K562 (cell line): ENCODE results near the gene DDX54. TPM values are rescaled to one million over a fixed set of nuclear protein-coding genes. Genes with fewer than 3 reads are reported as not detected.
A peak's percentile ranks its signal among the peaks of the same experiment; 100 is the strongest.

ENCODE experiments used
- ATAC-seq: fragments of 200-7000 bp; cut with Tn5 transposase; 3 replicates; pipeline ENCODE4 v1.9.1; 2020; ENCODE audit warnings: moderate library complexity
- BruUV-seq: library from RNA; stranded (reverse); fragments of 400-500 nt; replicated peaks from 2 replicates; lab custom pipeline; 2021; lab: Mats Ljungman, UMichigan
- CTCF ChIA-PET: fragments of 300-600 bp; formaldehyde crosslinking; extraction: SDS; loops from one replicate; lab custom pipeline; 2021; ENCODE audit warnings: low intra/inter-chr PET ratio; lab: Yijun Ruan, JAX
- POLR2A ChIA-PET: fragments of 300-600, 350-650 bp; sonication (Branson Sonifier 250); formaldehyde crosslinking; extraction: SDS; loops from one replicate; lab custom pipeline; 2021; ENCODE audit warnings: antibody characterized with exemption, inconsistent platforms; lab: Yijun Ruan, JAX
- DNase-seq, 4 experiments: peaks; one replicate each; pipeline versions ENCODE4 v3.0.0 to v3.0.0-alpha.2; 2011 to 2018; ENCODE audit warnings: low spot score in 3 of 4, mixed read lengths in 3 of 4; ENCODE audit errors: extremely low read depth in 1 of 4
- FAIRE-seq: peaks from 2 replicates; lab custom pipeline; 2011; peaks lifted over from hg19 to GRCh38; lab: Jason Lieb, UNC
- H2AFZ ChIP-seq: 2 replicates; pipeline ENCODE4 v1.6.0; 2011; ENCODE audit warnings: low read depth, low read length, control low read depth, inconsistent platforms
- H3K27ac ChIP-seq: fragments of 200-600 bp; 3 replicates; pipeline ENCODE4 v1.8.0; 2011; ENCODE audit warnings: low read depth, mild to moderate bottlenecking, control low read depth, inconsistent platforms, low read length, moderate library complexity, mixed read lengths; ENCODE audit errors: extremely low read depth
- H3K27me3 ChIP-seq, 2 experiments: fragments of 300-600 bp in 1 of 2; 2 replicates in 1 of 2; 3 replicates in 1 of 2; pipeline versions ENCODE4 v1.6.0 to v1.8.0; 2011; ENCODE audit warnings: inconsistent platforms in 2 of 2, low read length in 2 of 2, mild to moderate bottlenecking in 1 of 2, mixed read lengths in 1 of 2, moderate library complexity in 1 of 2; ENCODE audit not compliant: control insufficient read depth in 2 of 2, insufficient read depth in 2 of 2
- H3K36me3 ChIP-seq: fragments of 300-600 bp; 3 replicates; pipeline ENCODE4 v1.8.0; 2011; ENCODE audit warnings: mild to moderate bottlenecking, low read length, inconsistent platforms; ENCODE audit not compliant: control insufficient read depth, insufficient read depth
- H3K4me1 ChIP-seq, 2 experiments: fragments of 200-600 bp in 1 of 2; replicated peaks in 1 of 2; 2 replicates in 1 of 2; 3 replicates in 1 of 2; pipeline versions ENCODE4 v1.5.1 to v1.8.0; 2011; ENCODE audit warnings: inconsistent platforms in 2 of 2, low read length in 2 of 2, mild to moderate bottlenecking in 1 of 2, mixed read lengths in 1 of 2, moderate library complexity in 1 of 2; ENCODE audit not compliant: control insufficient read depth in 2 of 2, insufficient read depth in 2 of 2
- H3K4me2 ChIP-seq: 2 replicates; pipeline ENCODE4 v1.6.1; 2011; ENCODE audit warnings: low read length, control low read depth, inconsistent platforms, mixed read lengths; ENCODE audit not compliant: insufficient read depth
- H3K4me3 ChIP-seq: fragments of 200-600 bp; sonication (generic), shearing (Covaris generic); 2 replicates; pipeline ENCODE4 v1.5.1; 2016; ENCODE audit warnings: control low read depth, inconsistent platforms
- H3K79me2 ChIP-seq: fragments of 200-600 bp; 3 replicates; pipeline ENCODE4 v1.8.0; 2011; ENCODE audit warnings: low read length, inconsistent platforms; ENCODE audit not compliant: control insufficient read depth, insufficient read depth
- H3K9ac ChIP-seq, 2 experiments: 2 replicates each; pipeline versions ENCODE4 v1.6.0 to v1.6.1; 2011; ENCODE audit warnings: low read depth in 2 of 2, low read length in 2 of 2, control low read depth in 1 of 2, inconsistent platforms in 1 of 2, mild to moderate bottlenecking in 1 of 2, mixed read lengths in 1 of 2; ENCODE audit not compliant: insufficient read depth in 1 of 2
- H3K9me1 ChIP-seq: one replicate; pipeline ENCODE4 v1.6.0; 2011; ENCODE audit warnings: inconsistent platforms, mild to moderate bottlenecking, low read length, moderate library complexity; ENCODE audit not compliant: control insufficient read depth, insufficient read depth
- H3K9me3 ChIP-seq: replicated peaks from 2 replicates; pipeline ENCODE4 v1.5.1; 2011; ENCODE audit warnings: low read depth, low read length, inconsistent platforms; ENCODE audit not compliant: control insufficient read depth, insufficient read depth
- H4K20me1 ChIP-seq: replicated peaks from 2 replicates; pipeline ENCODE4 v1.6.1; 2011; ENCODE audit warnings: low read length, inconsistent platforms, mixed read lengths; ENCODE audit not compliant: control insufficient read depth, insufficient read depth
- DNMT1 ChIP-seq: fragments of 450-650 bp; IDR thresholded peaks from 2 replicates; pipeline ENCODE4 v1.6.1; 2016; ENCODE audit warnings: antibody characterized with exemption, mild to moderate bottlenecking
- ESRRB ChIP-seq: fragments of 250-450 bp; sonication (Bioruptor Pico); IDR thresholded peaks from 2 replicates; pipeline ENCODE4 v1.5.0; 2020; ENCODE audit warnings: mild to moderate bottlenecking, moderate library complexity, borderline replicate concordance
- ID3 ChIP-seq, 2 experiments: fragments of 250-450 bp in 1 of 2; fragments of 450-650 bp in 1 of 2; sonication (Bioruptor Pico) in 1 of 2; IDR thresholded peaks; 2 replicates each; pipeline versions ENCODE4 v1.6.1 to v1.8.0; 2016 to 2021; ENCODE audit warnings: mild to moderate bottlenecking in 2 of 2, moderate library complexity in 2 of 2, missing compliant biosample characterization in 1 of 2, missing genetic modification characterization in 1 of 2
- KLF6 ChIP-seq: fragments of 250-450 bp; sonication (Bioruptor Pico); IDR thresholded peaks from 2 replicates; pipeline ENCODE4 v1.4.0; 2020; ENCODE audit warnings: mild to moderate bottlenecking, moderate library complexity, borderline replicate concordance
- MAX ChIP-seq: sonication (generic); formaldehyde crosslinking; IDR thresholded peaks from 2 replicates; pipeline ENCODE4 v1.9.0; 2022; ENCODE audit warnings: mild to moderate bottlenecking, missing genetic modification reagents
- MYC ChIP-seq, 2 experiments: fragments of 250-450 bp in 1 of 2; sonication (Bioruptor Pico) in 1 of 2; IDR thresholded peaks; 2 replicates each; pipeline versions ENCODE4 v1.5.1 to v1.6.1; 2012 to 2021; ENCODE audit warnings: low read depth in 2 of 2, borderline replicate concordance in 1 of 2, improper control_type of control experiment in 1 of 2, low read length in 1 of 2, mild to moderate bottlenecking in 1 of 2, moderate library complexity in 1 of 2
- ZNF24 ChIP-seq: fragments of 450-650 bp; IDR thresholded peaks from 2 replicates; pipeline ENCODE4 v1.6.1; 2016
- ZNF253 ChIP-seq: fragments of 250-450 bp; sonication (Bioruptor Pico); conservative IDR thresholded peaks from 2 replicates; pipeline ENCODE4 v1.6.1; 2021; ENCODE audit warnings: mild to moderate bottlenecking
- WGBS: fragments of 100-300 bp; shearing (Covaris generic); methylation state at CpG from one replicate; pipeline ENCODE4 v1.1.6; 2016; ENCODE audit warnings: low coverage, mixed read lengths; ENCODE audit not compliant: insufficient coverage; ENCODE audit errors: missing lambda C conversion rate; 5-methylcytosine and 5-hydroxymethylcytosine counted together
- in situ Hi-C: fragments of 300-500 bp; cut with MboI; formaldehyde crosslinking; loops from 4 replicates; pipeline ENCODE4 v1.15.0; 2018; ENCODE audit warnings: inconsistent platforms, mixed read lengths
- intact Hi-C: fragments of 100-400 bp; cut with micrococcal nuclease; formaldehyde crosslinking; loops from 2 replicates; pipeline ENCODE4 v1.14.2; 2022
- polyA plus RNA-seq, 8 experiments: library from polyadenylated mRNA; depleted of rRNA in 4 of 8; stranded (reverse) in 5 of 8; unstranded in 3 of 8; fragments of >200 nt; fragmentation: Nextera tagmentation in 2 of 8; fragmentation: Illumina TruSeq in 1 of 8; extraction: Ambion mirVana in 2 of 8; extraction: Trizol in 1 of 8; gene quantifications; 2 replicates each; pipeline versions ENCODE4 v1.2.1 to v1.2.3, GENCODE V29; 2011 to 2014; ENCODE audit warnings: inconsistent platforms in 1 of 8, missing spikeins in 1 of 8
- total RNA-seq, 7 experiments: library from RNA; depleted of rRNA in 6 of 7; stranded (reverse); fragments of >200 nt in 6 of 7; fragmentation: Illumina TruSeq in 2 of 7; extraction: Trizol in 2 of 7; gene quantifications; 2 replicates each; pipeline versions ENCODE4 v1.2.1 to v1.2.3, GENCODE V29; 2011 to 2021; ENCODE audit warnings: low replicate concordance in 1 of 7

Gene DDX54
- total and polyA plus RNA-seq, 9 of the 15 experiments (the other 6 are each of a cell fraction or from before 2014, with no cell fraction given): 1.4 to 135 (median 51.4) TPM

GRCh38 chr12:113128802-113129663, 56.2 kb downstream of the DDX54 start:
- no TSS peak for BruUV-seq
- intact Hi-C loops (no loop called here), in situ Hi-C loops (no loop called here)
- Histone ChIP-seq H3K27me3 (peaks cover 0 to 7% of the 10 kb centered on the region in 2 experiments; a peak in 2 of 5 replicates), H3K9me3 (no peaks in the 10 kb centered on the region), H3K4me1 (peaks cover 0 to 14% of the 10 kb centered on the region in 2 experiments; a peak in 2 of 5 replicates), H3K9me1 (no peaks in the 10 kb centered on the region), H3K36me3 (no peaks in the 10 kb centered on the region), H3K79me2 (no peaks in the 10 kb centered on the region), H4K20me1 (no peaks in the 10 kb centered on the region), H3K9ac (no peak overlapping the region), H3K27ac (no peak overlapping the region), H3K4me3 (no peak overlapping the region), H2AFZ (no peak overlapping the region), H3K4me2 (no peak overlapping the region)
- no peak for FAIRE-seq
- ChIA-PET CTCF (no interaction called here), POLR2A (interaction anchor here (1.0 kb wide), 1 partner anchor 12 kb away, joined by 5 read pairs; no protein-coding TSS in a partner anchor)
- TF ChIP-seq ZNF24: peak; percentile 32; the same call in 1 of the 2 replicates
- TF ChIP-seq MYC (IDR thresholded peaks at IDR 0.05; ENCODE audit: low read depth, low read length): no peak
- no peak for TF ChIP-seq MYC (CRISPR knock-in tag; IDR thresholded peaks at IDR 0.05; ENCODE audit: borderline replicate concordance, low read depth)
- 5% methylated on average over 9 of the region's 9 CpGs for WGBS
- ATAC-seq: no peak
- DNase-seq: no peak

GRCh38 chr12:113127791-113128199, 57.5 kb downstream of the DDX54 start:
- Histone ChIP-seq H3K79me2 (no peaks in the 10 kb centered on the region), H3K4me1 (peaks cover 0 to 10% of the 10 kb centered on the region in 2 experiments; a peak in 2 of 5 replicates), H3K9me3 (no peaks in the 10 kb centered on the region; the same call in 1 of the 2 replicates), H3K9me1 (no peaks in the 10 kb centered on the region), H4K20me1 (no peaks in the 10 kb centered on the region), H3K4me2 (no peak overlapping the region), H2AFZ (no peak overlapping the region), H3K27ac (no peak overlapping the region), H3K27me3 (peaks cover 0 to 7% of the 10 kb centered on the region in 2 experiments; a peak in 2 of 5 replicates), H3K4me3 (no peak overlapping the region), H3K9ac (no peak overlapping the region; a peak in 1 of 4 replicates), H3K36me3 (no peaks in the 10 kb centered on the region)
- no peak for FAIRE-seq
- 0% methylated on average over 14 of the region's 15 CpGs for WGBS
- no peak for ATAC-seq
- in situ Hi-C loops (no loop called here), intact Hi-C loops (no loop called here)
- TF ChIP-seq ZNF253 (CRISPR knock-in tag) (no peak), ESRRB (no peak), DNMT1 (no peak), MAX (CRISPR knock-in tag) (0 out of 2 replicates have a peak, but pooled peaks have one; percentile 16), ID3 (CRISPR knock-in tag; IDR thresholded peaks at IDR 0.05) (no peak), ID3 (tag; IDR thresholded peaks at IDR 0.05) (no peak), KLF6 (no peak)
- POLR2A ChIA-PET: interaction anchor here (0.6 kb wide), 1 partner anchor 112 kb away, joined by 3 read pairs; no protein-coding TSS in a partner anchor
- no TSS peak for BruUV-seq
- no peak for DNase-seq
- CTCF ChIA-PET: no interaction called here
